Activated CD4-positive, alpha-beta T cell treated with anti-CD3 and anti-CD28 coated beads, Interleukin-2, amount 50 U/mL, for 1 hour (primary cell): ENCODE results near the gene CDH23.

Experiments used
- DNase-seq: peaks from one replicate; pipeline ENCODE4 v3.0.0-alpha.2; 2020

The CDH23 gene

DNA sequence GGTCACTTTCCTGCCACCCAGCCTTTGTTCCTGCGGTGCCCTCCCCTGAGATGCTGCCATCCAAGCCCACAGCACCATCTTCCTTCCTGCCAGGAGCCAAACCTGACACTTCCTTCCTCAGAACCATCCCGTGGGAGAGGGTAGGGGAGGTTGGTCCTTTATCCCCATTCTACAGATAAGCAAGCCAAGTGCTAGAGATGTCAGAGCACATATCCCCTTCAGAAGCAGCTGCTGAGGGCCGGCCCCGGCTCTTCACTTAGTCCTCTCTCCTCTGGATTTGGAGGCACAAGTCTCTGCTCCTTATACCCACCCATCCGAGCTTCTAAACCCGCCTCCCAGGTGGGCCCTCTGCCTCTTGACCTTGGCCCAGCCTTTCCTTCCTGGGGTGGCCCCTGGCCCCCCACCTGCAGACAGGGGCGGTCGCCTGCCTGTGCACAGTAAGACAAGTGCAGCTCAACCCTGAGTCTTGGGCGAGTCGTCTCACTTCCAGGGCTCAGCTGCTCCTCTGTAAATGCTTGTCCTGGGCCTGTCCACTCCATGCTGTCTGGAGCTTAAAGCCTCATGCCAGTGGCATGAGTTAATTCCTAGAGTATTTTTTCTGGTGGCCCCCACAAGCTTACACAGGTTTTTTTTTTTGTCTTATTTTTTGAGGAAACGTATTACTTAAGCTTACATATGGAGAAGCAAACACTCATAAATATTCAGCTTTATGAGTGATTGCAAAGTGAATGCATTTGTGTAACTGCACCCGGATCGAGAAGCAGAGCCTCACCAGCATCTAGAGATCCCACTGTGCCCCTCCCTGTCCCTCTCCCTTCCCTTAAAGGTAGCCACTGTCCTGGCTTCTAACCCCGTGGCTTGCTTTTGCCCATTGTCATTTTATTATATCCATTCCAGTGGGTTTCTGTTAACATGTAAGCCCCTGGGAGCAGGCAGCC, 125.1 kb downstream of the CDH23 start:
- DNase-seq = no peak

DNA sequence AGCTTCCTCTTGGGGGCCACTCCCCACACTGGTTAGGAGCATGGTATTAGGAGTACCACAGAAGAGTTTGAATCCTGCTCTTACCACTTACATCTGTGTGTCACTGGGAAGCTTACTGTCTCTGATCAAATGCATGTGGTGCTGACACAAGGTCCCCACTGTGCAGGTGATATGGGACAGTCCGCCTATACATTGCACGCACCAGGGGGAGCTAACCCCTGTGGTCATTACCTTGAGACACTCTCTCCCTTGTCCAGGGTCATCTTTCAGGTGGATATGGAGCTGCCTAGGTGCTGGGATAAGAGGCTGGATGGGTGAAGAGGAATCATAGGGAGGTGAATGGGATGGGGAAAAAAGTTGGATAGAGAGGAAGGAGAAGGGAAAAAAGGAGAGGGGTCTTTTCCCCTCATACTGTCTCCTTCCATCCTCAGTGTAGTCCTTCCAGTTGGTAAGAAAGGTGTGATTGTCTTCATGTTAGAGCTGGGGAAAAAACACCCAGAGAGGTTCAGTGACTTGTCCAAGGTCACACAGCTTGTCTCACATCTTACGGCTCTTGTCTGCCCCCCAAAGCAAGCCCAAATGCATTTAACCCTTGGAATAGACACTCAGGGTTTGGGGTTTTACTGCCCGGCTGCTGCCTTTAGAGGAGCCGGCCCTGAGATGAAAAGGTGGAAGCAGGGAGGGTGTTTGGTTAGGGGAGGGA, 125.9 kb downstream of the CDH23 start:
- no peak for DNase-seq

DNA sequence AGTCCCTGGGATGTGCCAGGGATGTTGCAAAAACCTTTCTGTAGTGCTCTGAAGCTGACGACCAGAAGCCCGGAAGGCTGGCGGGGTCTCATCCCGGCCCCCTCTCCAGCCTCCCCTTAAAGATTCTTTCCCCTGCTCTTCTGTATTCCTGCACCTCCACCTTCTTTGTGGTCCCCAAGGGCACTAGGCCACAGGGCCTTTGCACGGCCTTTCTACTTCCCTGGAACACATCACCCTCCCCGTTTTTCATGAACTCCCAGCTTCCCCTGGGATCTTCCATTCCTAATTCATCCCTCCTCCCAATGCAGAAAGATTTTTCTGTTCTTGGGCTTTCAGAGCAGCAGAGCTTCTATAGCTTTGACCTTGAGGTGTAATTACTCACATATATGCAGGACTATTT, 127.0 kb downstream of the CDH23 start:
- DNase-seq = no peak

DNA sequence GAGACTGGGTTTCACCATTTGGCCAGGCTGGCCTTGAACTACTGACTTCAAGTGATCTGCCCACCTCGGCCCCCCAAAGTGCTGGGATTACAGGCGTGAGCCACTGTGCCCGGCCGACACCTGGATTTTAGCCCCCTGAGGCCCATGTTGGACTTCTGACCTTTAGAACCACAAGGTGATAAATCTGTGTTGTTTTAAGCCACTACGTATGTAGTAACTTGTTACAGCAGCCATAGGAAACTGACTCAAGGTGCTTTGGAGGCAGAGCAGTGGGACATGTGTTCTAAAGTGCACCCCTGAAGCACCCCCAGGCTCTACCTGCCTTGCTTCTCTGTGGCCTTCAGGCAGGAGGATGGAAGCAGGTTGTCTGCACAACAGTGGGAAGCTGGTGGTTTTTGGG, 128.4 kb downstream of the CDH23 start:
- DNase-seq = no peak

DNA sequence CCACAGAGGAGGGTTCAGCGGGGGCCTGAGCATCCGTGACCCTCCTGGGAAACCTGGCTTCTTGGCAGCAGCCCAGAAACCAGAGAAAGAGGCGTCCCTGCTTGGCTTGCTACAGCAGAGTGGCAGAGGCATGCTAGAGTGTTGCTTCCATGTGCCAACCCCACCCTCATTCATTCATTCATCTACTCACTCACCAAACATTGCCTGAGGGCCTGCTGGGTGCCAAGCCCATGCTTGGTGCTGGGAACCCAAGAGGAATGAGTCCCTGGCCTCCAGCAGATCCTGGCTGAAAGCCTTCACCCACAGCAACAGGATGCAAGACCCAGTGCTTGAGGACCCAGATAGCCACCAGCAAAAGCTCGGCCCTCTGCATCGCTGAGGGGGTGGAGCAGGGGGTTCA, 129.0 kb downstream of the CDH23 start:
- DNase-seq = no peak

DNA sequence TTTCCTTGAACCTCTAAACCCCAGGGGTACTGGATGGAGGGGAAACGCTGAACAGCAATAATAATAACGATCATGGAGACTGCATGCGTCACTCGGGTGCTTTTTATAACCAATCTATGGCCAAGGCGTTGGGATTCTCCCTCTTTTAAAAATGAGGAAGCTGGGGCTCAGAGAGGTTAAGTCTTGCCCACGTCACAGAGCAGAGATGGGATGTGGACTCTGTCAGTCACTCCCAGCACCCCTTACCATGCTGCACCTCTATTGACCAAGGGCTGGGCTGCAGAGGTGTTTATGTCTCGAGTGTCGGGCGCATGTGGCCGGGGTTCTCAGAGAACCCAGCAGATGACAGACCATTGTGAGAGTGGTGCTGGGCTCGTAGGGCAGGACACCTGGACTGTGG, 129.9 kb downstream of the CDH23 start:
- DNase-seq = no peak

DNA sequence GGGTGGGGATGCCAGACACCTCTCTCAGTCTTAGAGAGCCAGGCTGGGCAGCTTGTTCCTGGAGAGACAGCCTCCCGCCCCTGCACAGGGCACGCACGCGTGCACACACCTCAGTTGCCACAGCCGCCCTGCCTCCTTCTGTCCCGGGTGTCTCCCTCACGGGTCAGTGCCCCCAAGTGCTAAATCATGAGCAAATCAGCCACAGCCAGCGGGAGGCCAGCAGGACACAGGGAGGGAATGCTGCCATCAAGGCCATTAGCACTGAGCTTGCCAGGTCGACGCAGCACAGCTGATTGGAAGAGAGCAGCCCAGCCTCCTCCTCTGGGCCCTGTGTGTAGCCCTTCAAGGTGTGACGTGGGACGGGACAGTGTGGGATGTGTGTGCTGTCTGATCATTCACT, 130.4 kb downstream of the CDH23 start:
- DNase-seq = no peak

DNA sequence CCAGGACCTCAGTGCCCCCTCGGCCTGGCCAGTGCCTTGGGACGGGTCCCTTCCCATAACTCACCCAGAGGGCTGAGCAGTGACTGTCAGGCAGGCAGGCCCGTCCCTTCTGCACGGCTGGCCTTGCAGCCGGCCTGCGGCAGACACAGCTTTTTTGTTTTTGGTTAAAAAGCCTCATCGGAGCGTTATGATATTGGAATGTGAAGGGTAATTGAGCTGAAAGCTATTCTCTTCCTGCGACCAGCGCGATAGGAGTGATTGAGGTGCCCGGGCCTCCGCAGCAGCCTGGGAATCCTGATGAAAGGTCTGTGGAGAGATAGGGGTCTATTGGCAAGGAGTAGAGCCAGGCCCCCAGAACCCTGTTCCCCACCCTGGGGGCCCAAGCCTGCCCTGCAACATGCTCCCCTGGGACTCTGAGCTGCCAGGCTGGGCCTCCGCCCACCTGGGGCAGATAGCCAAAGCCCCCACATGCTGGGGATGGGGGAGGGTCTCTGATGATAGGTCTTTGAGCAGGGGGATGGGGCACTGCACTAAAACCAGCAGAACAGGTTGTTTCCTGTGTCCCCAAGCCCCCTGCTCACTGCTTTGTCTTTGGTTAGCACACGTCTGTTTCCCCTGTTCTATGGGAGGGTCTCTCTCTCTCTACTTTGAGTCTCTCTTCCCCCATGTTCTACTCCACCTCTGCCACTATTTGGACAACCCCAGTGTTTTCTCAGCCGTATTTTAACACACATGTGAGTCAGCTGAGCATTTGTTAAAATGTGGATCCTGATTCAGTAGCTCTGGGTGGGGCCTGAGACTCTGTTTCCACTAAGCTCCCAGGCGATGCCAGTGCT, 131.9 kb downstream of the CDH23 start:
- DNase-seq = no peak

DNA sequence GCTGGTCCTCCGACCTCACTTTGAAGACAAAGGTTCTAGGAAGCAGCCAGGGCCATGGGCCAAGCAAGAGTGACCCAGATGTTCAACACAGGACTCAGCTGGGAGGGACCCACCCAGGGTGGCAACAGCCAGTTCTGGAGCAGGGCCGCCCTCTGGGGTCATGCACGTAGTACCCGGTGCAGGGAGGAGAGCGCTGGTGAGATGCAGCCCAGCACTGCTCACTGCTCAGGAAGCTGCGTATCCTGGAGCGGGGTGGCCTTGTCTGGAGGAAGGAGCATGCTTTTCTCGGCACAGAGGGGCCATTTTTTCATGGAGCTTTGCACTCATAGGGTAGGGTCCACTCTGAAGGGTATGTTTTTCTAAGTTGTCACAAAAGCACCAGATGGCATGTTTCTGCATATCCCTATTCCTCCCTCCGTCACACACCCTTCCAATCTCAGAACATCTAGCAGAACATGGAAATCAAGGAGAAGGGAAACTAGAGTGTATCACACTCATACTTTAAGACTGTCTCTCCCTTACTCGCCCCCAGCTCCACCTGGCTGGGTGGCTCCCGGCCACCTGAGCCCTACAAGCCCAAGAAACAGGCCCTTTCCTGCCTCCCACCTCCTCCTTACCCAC, 132.6 kb downstream of the CDH23 start:
- DNase-seq = no peak

DNA sequence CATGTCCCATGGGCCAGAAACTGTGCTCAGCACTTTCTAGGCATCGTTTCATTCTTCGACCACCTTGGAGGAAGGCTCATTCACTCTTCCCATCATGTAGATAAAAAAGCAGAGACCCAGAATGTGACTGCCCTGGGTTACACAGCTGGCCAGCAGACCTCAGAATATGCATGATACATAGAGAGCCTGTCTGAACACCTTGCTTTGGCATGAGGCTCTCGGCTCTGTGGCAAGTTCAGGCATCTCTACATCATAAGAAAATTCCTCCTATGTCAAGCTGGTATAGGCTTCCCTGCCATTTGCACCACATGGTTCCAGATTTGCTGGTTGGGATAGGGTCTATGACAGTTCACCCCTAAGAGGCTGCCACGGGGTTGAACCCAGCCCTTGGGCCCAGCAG, 134.1 kb downstream of the CDH23 start:
- no peak for DNase-seq

DNA sequence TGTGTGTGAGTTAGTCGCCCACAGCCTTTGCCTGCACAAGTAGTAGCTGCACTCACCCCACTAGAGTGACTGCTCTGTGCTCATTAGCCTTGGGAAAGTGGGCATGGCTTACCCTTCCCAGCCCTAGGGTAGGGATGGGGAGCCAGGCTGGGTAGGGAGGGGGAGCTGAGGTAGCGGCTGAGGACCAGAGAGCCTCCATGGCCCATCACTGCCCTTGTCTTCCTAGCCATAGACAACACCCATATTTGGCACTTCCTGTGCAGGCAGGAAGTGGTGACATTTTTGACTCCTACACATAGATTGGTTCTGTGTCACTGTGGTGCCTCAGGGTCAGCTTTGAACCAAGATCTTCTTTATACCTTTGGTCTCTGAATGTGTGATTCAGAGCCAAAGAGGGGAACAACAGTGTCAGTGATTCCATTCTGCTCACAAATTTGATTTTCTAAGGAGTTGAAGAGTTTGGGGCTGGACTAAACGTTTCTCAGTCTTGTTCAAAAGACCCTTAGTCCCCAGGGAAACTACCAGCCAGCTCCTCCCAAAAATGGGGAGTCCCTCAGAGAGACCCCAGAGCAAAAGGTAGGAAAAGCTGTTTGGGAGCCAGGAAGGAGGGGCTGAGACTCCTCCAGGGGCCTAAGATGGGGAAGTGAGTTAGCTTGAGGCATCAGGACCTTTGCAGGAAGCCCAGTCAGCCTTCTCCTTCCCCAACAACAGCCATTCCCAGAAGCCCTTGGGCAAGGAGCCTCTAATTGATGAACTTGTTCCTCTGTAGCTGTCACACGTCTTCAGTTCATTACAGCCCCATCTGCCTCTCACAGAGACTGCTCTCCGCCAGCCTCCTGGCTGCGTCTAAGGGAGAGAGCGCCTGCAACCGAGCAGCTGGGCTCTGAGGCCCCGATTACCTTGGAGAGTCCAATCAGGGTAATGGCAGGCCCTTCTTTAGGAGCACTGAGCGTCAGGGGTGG, 135.0 kb downstream of the CDH23 start:
- DNase-seq = no peak

DNA sequence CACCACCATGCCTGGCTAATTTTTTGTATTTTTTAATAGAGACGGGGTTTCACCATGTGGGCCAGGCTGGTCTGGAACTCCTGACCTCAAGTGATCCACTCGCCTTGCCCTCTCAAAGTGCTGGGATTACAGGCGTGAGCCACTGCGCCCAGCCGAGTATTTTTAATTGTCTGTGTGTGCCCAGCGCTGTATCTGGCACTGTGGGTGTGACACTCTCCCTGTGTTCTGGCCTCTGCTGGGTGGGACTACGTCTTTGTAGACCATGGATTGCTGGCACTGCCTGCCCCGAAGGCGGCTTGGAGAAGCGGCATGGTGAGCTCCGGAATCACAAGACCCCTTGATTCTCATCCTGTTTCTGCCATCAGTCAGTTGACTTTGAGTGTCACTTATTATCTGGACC, 136.2 kb downstream of the CDH23 start:
- no peak for DNase-seq

DNA sequence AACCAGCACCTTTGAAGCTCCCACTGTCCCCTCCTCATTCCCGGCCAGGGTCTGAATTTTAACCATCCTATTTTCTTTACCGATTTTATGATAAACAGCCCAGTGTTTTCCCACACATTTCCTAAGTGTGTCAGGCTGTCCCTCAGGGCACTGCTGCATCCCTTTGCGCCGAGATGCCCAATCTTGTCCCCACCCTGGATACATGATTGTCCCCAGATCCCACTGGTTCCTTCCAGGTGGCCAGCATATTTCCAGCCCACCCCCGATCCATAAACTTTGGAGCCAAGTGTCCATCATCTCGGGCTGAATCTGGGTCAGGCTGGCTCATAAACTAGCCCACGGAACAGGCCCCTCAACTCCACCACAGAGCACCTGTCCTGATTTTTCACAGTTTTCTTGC, 137.2 kb downstream of the CDH23 start:
- DNase-seq = no peak

DNA sequence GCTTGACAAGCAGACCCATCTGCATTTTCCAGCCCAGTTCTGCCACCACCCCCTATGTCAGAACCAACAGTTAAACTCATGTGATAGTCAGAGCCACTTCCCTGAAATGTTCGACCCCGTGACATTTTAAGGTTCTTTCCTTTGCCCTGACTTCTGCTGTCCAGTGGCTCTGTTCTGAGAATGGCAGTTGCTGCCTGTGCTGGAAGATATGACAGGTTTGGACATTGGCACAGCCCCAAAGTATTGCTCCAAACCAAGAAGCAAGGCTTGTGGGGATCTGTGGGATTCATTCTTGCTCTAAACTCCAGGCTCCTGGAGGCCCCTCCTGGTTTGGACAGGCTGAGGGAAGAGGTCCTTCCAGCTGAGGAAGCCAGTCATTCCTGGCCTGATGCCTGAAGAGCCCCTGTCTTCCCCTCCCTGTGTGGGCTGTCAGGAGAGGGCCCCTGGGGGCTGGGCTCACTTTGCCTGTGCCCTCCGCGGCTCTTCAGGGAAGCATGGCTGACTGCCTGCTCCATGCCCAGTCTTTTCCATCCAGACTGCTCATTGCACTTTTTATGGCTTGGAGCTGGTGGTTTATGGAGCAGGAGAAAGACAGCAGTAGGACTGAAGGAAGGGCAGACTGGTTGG, 138.0 kb downstream of the CDH23 start:
- DNase-seq = no peak

DNA sequence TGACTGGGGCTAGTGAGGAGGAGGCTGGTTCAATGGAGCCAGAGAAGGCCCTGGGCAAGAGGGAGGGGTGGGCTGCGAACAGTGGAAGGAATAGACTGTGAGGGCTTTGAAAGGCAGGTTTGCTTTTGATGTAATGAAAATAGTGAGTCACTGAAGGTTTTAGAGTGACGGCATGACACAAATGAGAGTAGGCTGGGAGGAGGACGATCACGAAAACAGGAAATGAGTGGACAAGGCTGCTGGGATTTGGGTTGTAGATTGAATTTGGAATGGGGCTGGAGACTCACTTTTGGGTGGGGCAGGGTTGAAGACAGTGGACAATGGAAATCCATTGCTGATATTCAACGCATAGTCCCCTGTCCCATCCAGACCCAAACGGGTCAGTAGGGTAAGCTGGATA, 139.6 kb downstream of the CDH23 start:
- no peak for DNase-seq

DNA sequence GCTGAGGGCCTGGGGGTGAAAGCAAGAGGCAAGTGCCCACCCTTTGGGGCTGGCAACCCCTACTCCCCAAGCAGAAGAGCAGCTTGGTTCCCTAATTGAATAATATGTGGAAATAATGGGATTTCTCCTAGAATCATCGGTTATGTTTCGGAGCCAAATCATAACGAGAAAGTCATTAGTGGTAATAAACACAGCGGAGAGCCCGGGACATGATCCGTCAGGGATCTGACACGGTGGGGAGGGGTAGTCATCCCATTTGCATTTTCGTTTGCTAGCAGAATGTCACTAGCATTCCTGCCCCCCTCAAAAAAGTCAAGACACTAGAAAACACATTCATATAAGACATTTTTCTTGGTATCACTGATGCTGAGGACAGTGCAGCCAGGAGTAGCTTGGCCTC, 140.4 kb downstream of the CDH23 start:
- no peak for DNase-seq

DNA sequence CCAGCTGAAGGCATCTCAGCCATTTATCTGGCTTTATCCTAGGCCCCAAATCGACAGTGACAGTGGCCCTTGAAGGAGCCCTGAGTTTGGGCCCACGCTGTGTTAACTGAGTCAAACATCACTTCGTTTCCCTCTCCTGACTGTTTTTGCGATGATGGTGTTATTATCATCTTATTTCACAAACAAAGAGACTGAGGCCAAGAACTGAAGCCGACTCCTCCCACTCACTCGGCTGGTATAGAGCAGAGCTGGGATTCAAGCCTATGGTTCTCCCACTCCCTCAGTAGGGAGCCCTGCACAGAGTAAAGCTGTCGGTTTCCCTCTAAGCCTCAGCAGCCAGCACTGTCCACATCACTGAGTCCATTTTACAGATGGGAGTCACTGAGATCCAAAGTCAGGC, 141.0 kb downstream of the CDH23 start:
- no peak for DNase-seq

DNA sequence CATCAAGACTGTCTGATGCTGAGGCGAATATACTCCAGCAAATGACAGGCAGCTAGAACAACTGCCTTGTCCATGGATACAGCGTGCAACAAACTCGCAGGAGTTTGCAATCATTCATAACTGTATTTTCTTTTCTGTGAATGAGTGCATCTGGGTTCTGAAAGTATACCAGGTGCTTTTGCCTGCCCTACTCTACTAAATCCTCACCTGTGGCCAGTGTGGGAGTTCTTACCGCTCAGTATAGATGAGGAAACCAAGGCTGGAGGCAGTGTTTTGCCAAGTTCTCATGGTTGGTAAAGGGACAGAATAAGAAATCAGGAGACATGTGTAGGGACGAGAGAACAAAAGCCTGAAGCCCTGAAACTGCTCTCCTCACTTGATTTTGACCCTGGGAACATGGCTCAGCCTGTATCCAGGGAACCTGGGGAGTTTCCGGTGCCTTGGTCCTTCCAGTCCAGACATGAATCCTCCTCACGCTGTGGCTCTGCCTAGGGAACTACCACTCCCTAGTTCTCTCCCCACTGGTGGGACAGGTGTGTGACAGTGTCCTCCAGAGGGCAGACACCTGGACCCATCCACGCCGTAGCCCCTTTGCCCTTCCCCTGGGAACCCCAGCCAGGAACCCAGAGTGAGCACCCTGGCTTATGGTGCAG, 142.0 kb downstream of the CDH23 start:
- no peak for DNase-seq

DNA sequence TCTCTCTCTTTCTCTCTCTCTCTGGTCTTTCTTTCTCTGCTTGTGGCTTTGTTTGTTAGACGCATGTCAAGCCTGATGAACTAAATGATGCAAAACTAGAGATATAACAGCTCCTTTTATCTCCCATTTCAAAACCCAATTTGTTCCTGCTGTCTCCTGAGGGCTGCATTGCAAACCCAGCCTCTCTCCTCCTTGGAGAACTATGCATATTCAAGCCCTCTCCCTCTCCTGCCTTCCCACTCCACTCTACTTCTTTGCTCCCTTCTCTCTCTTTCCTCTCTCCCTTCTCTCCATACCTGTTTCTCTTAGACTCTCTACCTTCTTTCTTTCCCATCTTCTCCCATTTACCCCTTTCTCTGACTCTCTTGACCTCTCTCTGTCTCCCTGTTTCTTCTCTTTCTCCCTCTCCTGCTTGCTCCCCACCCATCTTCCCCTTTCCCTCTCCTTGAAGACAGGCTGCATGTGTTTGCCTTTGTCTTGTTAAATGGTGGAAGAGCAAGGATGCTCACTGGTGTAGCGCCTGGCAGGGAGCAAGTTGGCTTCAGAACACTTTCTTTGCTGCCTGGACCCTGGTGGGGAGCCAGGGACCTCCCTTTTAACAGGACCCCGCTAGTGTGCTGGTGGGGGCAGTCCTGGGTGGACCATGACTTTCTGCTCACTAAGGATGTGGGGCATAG, 142.9 kb downstream of the CDH23 start:
- no peak for DNase-seq

DNA sequence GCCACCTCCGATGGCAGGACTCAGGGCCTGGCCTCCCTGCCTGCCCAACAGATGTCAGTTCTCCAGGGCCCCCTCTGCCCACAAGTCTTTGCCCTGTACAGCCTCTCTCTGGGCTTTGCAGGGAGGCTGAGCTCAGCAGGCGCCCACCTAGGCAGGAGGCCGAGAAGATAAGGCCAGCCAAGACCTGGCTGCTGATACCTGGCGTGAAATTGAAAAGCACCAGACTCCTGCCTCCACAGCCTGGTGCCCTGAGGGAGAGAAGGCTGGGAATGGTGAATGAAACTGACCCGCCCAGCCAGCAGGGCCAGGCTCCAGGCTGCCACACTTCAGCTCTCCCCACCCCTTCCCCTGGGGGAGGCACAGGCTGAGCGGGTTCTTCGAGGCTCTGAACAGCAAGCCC, 145.8 kb downstream of the CDH23 start:
- DNase-seq = no peak
